Measurements from ENCODE around the gene ZNF830. TPM values are rescaled to one million over a fixed set of nuclear protein-coding genes. Genes with fewer than 3 reads are reported as not detected.
"Not testable (repeated sequence)": the region's sequence is repeated elsewhere in the genome, so short reads cannot be mapped to it uniquely, and the experiment has no call there.

Gene ZNF830
- polyA plus RNA-seq, 3 donors = 27.0 to 30.7 (median 30.5) TPM

- DNase-seq (ENCODE audit: low read depth in 3 of 3, low spot score in 2 of 3) = no peak
Observed at GRCh38 chr17:34990921-34991365, 29.6 kb downstream of the ZNF830 start.

GRCh38 chr17:34991606-34992005 lies 30.3 kb downstream of the ZNF830 start:
- no peak for DNase-seq (ENCODE audit: low read depth in 3 of 3, low spot score in 2 of 3)

DNA sequence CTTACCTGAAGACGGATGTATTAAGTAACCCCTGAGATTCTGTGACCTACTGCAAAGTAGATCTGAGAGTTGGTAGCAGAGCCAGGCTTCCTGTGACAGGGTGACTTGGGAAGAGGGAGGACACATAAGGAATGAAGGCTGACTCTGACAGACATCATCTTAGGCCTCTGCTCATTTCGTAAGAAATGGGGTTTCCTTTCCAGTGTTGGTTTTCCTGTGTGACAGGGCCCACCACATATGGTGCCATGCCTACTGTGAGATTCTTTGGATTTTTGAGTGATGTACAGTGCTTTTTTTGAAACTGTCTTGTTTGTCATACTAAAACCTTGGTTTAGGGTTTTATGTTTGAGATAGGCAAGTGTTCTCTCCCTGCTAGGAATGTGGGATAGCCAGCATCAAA lies 31.7 kb downstream of the ZNF830 start:
- no peak for DNase-seq (ENCODE audit: low read depth in 3 of 3, low spot score in 2 of 3)

DNA sequence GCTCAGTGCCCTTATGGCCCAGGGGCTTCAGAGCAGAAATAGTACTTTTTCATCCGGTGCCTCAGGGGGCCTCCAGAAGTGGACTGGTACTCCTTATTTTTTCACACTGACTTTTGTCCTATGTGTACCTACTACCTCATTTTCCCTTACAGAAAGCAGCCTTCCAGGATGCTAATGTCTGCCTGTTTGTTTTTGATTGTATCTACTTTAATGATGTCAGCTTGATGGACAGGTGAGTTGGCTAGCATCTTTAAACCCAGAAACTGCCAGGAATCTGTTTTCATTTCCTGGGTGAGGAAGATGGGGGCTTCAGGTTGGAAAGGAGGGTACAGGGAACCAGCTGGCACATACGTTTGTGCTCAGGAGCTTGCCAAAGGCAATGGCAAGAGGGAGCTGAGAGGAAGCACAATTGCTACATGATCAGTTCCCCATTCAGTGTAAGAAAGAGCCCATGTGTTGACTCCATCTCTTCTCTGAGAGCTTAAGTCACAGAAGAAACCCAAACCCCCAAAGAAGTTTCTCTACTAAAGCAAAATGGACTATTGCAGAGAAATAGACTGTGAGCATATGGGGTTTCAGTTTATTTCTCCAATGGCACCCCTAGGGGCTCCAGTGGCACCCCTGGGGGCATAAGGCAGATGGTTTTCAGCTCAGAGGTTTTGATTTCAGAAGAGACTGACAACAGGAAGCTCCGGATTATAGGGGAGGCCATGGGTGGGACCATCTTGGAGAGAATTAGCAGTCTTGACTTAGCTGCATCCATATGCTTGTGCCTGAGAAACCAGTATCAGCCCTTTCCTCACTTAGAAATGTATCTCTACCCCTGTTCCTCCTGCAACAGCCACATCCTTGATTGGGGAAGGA lies 35.3 kb downstream of the ZNF830 start:
- peak in 1 of 3 donors; percentile 5 for DNase-seq (ENCODE audit: low read depth in 3 of 3, low spot score in 2 of 3)

GRCh38 chr17:34997355-34997862 lies 36.1 kb downstream of the ZNF830 start:
- DNase-seq (ENCODE audit: low read depth in 3 of 3, low spot score in 2 of 3) = peak; percentile 61 to 69 (median 67)

DNA sequence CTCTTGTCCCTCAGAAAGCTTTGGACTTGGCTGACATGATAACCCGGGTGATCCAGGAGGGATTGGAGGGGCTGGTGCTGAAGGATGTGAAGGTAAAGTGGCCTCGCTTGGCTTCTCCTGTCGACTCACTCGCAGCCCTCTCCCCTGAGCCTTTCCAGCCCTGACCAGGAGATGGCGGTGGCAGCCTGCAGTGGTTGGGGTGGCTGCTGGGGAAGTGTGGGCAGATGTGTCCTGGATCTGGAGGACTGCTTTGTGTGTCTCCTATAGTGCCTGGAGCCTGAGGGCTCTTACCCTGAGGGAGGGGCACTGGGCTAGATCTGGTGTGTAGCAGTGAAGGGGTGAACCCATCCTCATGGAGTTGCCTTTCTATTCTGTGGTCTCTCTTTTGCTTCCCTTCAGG lies 36.9 kb downstream of the ZNF830 start:
- DNase-seq (ENCODE audit: low read depth in 3 of 3, low spot score in 2 of 3) = no peak

- DNase-seq (ENCODE audit: low read depth in 3 of 3, low spot score in 2 of 3) = no peak
Observed at GRCh38 chr17:34999456-34999855, 38.1 kb downstream of the ZNF830 start.

DNA sequence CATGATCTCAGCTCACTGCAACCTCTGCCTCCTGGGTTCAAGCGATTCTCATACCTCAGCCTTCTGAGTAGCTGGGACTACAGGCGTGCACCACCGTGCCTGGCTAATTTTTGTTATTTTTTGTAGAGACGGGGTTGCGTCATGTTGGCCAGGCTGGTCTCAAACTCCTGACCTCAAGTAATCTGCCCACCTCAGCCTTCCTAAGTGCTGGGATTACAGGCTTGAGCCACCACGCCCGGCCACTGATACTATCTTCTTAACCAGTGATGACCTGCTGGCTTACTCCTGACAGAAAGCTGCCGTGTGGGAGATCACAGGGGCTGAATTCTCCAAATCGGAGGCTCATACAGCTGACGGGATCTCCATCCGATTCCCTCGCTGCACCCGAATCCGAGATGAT lies 39.6 kb downstream of the ZNF830 start:
- not testable (repeated sequence) for DNase-seq (ENCODE audit: low read depth in 3 of 3, low spot score in 2 of 3)

DNA sequence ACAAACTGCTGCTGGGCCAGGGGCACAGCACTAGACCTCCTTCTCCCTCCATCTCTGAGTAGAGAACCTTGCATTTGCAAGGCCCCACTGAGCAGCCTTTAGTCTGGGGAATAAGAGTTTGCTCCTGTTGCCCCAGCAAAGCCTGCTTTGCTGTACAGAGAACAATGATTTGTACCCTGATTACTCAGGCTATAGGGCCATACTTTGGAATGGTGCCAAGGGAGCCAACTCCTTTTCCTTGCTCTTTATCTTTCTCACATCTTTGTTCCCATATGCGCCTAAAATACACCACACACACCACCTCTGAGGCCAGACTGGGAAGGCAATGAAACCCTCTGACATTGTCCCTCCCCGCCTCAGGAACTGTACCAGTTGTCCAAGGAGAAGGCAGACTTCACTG lies 40.2 kb downstream of the ZNF830 start:
- DNase-seq (ENCODE audit: low read depth in 3 of 3, low spot score in 2 of 3) = no peak

- DNase-seq (ENCODE audit: low read depth in 3 of 3, low spot score in 2 of 3) = no peak
Observed at GRCh38 chr17:35002876-35003551, 41.7 kb downstream of the ZNF830 start.

- no peak for DNase-seq (ENCODE audit: low read depth in 3 of 3, low spot score in 2 of 3)
Observed at GRCh38 chr17:35003778-35004177, 42.4 kb downstream of the ZNF830 start.

GRCh38 chr17:35006345-35006744 lies 45.0 kb downstream of the ZNF830 start:
- DNase-seq (ENCODE audit: low read depth in 3 of 3, low spot score in 2 of 3) = no peak

DNA sequence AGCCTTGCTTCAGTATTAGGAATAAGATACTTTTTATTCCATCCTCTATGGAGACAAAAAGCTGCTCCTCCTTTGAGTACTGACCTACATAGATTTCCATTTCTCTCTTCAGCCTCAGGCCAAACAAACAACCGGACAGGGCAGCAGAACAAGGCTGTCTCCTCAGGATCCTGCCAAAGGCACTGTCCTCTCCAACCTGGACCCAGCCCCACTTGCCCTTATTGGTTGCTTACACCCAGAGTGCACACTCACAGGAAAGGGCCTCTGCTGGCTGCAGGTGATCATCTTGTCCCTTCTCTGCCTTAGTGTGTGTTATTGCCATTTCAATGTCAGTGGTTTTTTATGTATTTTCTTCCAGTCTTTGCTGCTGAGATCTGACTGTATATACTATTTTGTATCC lies 45.6 kb downstream of the ZNF830 start:
- no peak for DNase-seq (ENCODE audit: low read depth in 3 of 3, low spot score in 2 of 3)

DNA sequence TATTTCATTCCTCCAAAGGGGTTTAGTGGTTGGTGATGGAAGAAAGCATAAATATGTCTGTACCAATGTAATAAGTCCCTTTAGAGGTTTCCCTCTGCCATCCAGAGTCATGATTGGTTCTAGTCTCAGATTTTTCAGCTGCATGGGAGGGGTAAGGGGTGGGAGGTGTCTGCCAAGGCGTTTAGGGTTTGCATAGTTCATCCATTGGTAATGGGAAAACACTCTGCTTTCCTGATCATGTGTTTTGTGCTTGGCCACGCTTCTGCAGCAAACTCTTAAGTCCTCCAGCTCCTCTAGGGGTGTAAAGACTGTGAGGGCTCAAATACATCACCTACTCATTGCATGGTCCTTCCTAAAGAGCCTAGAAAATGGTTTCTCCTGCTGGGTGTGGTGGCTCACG lies 48.8 kb downstream of the ZNF830 start:
- no peak for DNase-seq (ENCODE audit: low read depth in 3 of 3, low spot score in 2 of 3)

GRCh38 chr17:35011671-35012216 lies 50.4 kb downstream of the ZNF830 start:
- no peak for DNase-seq (ENCODE audit: low read depth in 3 of 3, low spot score in 2 of 3)

Other genes with a start within 250 kb of the ZNF830 start
- gene CCT6B, start 80 bp upstream of the ZNF830 start, polyA plus RNA-seq (ENCODE audit: insufficient read length in 3 of 3) = 1 to 10 TPM; 4.6 to 6.1 (median 5.2) TPM
- gene LIG3, start 19.0 kb downstream of the ZNF830 start, polyA plus RNA-seq (ENCODE audit: insufficient read length in 3 of 3) = 10 to 100 TPM; 32.4 to 34.3 (median 33.2) TPM
- 10 to 100 TPM; 19.6 to 23.8 (median 23.8) TPM for gene RFFL, start 102.2 kb downstream of the ZNF830 start, polyA plus RNA-seq (ENCODE audit: insufficient read length in 3 of 3)
- gene RAD51D, start 158.3 kb downstream of the ZNF830 start, polyA plus RNA-seq (ENCODE audit: insufficient read length in 3 of 3) = 10 to 100 TPM; 11.7 to 12.6 (median 12.1) TPM
- under 1 TPM in 2 of 3 donors, not detected in 1; 0.10 to 0.39 TPM for gene FNDC8, start 160.1 kb downstream of the ZNF830 start, polyA plus RNA-seq (ENCODE audit: insufficient read length in 3 of 3)
- gene NLE1, start 180.8 kb downstream of the ZNF830 start, polyA plus RNA-seq (ENCODE audit: insufficient read length in 3 of 3) = 10 to 100 TPM; 15.3 to 18.0 (median 16.5) TPM
- under 1 TPM; 0.21 to 0.27 (median 0.25) TPM for gene UNC45B, start 186.3 kb downstream of the ZNF830 start, polyA plus RNA-seq (ENCODE audit: insufficient read length in 3 of 3)
- gene SLC35G3, start 232.9 kb downstream of the ZNF830 start, polyA plus RNA-seq (ENCODE audit: insufficient read length in 3 of 3) = not detected